Activated T-cell treated with anti-CD3 and anti-CD28 coated beads for 48 hours (primary cell): ENCODE measurements around the gene VAMP8.
"Not testable (repeated sequence)": the region's sequence is repeated elsewhere in the genome, so short reads cannot be mapped to it uniquely, and the experiment has no call there.

Source experiments
- DNase-seq: peaks from one replicate; pipeline ENCODE4 v3.0.0-alpha.2; 2020; ENCODE audit warnings: low read depth

The VAMP8 gene

DNA sequence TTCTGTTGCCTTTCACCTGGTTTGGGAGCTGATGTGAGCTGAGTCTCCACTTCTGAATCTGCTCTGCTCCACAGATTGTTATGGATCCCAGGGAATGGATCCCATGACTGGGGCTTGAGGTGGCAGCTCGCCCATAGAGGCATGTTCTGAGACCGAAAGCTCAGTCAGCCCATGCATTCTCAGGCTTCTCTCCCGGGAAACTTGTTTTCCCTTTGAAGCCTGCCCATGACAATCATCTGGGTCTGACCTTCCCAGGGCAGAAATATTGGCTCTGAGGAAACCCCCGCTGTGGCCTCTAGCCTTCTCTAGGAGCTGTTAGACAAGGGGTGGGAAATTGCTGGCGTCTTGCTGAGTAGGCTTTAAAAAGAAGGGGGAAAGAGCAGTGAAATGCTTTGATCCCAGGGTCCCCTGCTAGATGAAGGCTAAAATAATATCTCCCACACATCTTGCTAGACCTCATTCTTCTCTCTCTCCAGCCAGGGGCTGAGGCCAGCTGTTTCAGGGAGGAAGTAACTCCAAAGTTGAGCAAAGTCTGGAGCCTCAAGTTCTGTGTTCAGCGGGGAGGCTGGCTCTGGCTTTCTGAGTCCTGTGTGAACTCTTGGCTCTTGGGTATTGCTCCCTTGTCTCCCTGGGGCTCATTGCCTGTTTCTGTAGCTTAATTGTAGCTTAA is 2.0 kb downstream of the VAMP8 start:
- DNase-seq, result no peak

DNA sequence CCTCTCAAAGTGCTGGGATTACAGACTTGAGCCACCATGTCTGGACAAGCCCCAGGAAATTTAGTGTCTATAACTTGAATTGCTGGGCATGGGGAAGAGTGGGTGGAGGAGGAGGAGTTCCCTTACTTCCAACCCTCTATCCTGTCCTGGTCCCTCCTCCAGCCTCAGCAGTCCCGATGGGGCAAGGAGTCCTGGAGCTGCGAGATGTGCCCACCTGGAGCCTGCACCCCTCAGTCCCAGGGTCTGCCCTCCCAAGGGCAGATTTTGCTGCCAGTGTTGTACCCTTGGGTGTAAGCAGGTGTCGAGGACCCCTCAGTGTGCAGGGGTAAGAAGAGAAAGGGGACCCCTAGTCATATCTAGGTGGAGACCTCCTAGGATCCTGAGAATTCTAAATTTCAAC is 2.8 kb downstream of the VAMP8 start:
- no peak for DNase-seq

DNA sequence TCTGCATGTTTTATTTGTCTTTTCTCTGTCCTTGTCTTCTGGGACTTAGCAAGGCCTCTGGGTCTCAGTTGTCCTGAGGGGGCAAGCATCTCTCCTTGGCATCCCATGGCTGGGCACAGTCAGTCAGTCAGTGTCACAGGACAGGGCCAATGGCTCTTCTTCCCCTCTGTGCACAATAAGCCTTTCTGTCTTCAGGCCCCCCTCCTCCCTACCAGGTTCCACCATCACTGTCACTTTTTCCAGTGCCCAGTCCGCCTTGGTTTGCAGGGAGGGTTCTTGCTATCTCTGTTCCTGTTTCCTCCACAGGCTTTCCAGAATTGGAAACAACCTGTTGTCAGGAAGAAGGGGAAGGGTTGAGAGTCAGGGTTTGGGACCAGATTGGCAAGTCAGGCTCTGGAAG is 5.1 kb downstream of the VAMP8 start:
- no peak for DNase-seq

GRCh38 chr2:85583667-85584353 is 6.4 kb downstream of the VAMP8 start:
- peak; percentile 34 for DNase-seq

DNA sequence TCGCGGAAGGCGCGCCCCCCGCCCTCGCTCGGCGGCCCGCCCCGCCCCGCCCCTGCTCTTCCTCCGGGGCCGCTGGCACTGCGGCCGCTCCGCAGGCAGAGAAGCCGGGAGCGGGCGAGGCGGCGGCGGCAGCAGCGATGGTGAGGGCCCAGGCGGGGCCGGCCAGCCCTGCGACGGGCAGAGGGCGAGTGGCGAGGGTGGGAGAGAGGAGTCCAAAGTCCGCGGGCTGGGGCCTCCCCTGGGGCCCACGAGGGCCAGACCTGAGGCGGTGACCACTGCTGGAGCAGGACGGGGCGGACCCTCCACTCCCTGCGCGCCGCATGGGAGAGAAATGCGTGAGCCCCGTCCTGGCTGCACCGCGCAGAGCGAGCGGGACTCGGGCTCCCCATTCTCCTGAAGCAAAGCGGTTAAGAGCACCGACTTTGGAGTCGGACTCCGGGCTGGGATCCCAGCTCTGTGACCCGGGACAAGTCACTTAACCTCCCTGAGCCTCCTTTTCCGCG is 7.0 kb downstream of the VAMP8 start, which contains the start of gene VAMP5:
VAMP5 (plus strand) TSS at position 78 of the 503 bp plus-strand sequence; CDS start at position 138, 60 bp downstream.
- no peak for DNase-seq

DNA sequence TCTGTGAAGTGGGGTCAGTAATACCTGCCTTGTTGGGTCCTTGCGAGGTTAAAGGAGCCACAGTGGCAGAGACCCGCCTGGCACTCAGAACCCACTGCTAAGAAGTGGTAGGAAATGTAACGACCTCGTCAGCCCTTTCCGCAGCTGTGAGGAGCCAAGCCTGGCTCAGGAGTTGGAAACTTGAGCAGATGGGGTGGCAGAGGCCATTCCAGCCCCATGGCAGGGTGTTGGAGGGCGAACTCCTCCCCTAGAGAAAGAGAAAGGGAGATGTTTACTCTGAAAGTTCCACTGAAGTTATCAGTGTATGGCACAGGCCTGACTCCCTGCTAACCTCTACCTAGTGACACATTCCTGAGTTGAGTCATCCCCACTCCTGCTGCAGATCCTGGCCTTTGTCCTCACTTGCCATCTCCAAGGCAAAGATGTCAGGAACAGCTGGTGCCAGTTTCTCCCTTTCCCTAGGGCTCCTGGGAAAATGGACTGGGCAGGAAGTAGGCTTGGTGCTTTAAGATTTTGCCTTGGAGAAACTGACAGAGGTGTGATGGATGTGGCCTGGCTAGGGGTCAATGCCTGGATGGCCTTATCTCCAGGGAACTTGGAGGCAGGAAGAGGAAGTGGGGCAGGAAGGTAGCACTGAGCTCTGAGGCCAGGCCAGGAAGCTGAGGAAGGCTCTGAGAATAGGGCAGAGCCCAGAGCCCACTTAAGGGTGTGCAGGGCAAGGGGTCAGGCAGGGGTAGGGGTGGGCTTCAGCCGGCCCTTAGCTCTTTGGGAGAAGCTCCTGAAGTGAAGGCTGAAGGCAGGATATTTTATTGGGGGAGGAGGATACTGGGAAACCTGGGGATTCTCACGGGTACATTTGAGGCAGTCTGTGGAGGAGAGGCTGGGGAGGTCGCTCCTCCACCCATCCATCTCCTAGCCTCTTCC is 7.7 kb downstream of the VAMP8 start:
- DNase-seq, result peak; percentile 9

GRCh38 chr2:85585781-85586105 is 8.4 kb downstream of the VAMP8 start:
- no peak for DNase-seq

DNA sequence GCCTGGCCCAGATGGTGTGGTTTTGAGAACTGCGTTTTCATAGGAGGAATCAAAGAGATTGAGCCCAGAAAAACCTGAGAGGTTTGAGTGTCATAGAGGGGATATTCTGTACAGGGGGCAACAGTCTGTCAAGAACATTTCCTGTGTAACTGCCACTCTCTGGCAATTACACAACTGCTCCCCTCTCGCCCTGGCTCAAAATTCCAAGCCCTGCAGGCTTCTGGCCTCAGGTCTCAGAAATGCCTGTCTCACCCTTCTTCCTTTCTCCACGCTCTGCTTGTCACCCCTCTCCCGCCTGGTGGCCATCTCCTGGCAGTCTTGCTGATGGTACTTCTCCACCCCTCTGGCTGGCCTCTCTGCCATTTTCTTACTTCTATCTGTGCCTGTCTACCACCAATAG is 10.8 kb downstream of the VAMP8 start:
- no peak for DNase-seq

- DNase-seq, result no peak
These were observed 11.3 kb downstream of the VAMP8 start for GRCh38 chr2:85588645-85589044.

GRCh38 chr2:85589181-85589580 is 11.8 kb downstream of the VAMP8 start:
- DNase-seq, result no peak

DNA sequence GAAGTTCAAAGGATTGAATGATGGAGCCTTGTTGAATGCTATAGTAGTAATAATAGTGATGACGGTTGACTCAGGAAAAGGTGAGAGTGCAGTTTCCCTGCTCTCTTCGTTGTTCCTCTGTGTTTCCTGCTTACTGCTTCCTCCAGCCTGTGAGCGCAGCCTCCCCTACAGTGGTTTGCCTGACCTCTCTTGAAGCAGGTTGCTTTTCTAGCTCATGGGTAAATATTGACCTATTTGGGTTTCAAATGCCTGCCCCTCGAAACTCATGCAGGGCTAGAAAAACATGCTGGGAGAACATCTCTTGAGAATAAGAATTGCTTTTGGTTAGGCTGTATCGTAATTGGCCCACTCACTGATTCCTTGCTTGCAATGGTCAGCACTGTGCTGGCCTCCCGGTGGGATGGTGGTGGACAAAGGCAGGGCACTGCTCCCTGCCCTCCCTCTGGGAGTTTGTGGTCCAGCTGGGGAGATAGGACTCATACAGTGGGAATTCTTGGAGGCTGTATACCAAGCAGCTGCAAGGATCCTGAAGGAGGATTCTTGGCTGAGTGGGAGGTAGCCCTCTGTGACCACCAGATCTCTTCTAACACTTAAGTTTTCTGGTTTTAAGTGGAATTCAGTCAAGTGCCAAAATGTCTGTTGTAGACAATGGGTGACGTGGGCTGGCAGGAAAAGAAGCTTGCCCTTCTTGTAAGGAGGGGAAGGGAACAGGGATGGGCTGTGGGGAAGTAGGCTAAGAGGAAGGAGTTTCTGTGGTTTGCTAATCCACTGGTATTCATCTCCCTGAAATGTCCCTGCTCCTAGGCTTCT is 12.8 kb downstream of the VAMP8 start:
- no peak for DNase-seq

DNA sequence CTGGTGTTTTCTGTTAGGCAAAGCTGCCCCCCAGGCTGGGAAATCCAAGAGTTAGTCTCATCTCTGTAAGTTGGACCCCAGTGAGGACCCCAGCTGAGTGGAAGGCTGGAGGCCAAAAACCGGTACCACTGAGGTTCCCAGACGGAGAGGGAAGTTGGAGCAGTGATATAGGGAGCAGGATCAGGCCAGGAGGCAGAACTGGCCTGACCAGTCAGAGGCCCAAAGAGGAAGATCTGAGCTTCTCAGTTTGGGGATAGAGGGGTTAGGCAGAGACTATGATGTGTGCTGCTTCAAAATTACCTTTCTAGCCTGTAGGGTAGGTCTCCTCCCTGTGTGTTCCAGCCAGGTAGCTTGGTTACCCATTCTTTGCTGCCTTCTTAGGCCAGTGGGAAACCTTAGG is 13.6 kb downstream of the VAMP8 start:
- DNase-seq, result no peak

- no peak for DNase-seq
These were observed 14.2 kb downstream of the VAMP8 start for GRCh38 chr2:85591563-85591962.

- DNase-seq, result not testable (repeated sequence)
These were observed 14.9 kb downstream of the VAMP8 start for GRCh38 chr2:85592299-85592698.

DNA sequence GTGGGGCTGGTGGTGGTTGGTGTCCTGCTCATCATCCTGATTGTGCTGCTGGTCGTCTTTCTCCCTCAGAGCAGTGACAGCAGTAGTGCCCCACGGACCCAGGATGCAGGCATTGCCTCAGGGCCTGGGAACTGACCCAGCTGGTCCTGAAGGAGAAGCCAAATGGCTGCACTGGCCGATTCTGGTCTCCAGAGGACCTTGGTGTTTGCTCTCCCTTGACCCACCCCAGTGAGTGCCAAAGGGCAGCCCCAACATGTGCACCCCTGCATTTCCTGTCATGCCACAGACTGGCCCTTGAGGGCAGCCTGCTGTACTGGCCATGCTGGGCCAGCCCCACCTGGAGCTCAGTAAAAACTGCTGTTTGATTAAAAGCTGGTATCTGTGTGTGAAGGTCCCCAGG is 15.6 kb downstream of the VAMP8 start:
- DNase-seq, result no peak

- no peak for DNase-seq
These were observed 17.4 kb downstream of the VAMP8 start for GRCh38 chr2:85594715-85595300.

GRCh38 chr2:85595301-85596025 is 18.1 kb downstream of the VAMP8 start, which contains the start of gene RNF181:
Gene RNF181 (plus strand): TSS chr2:85595745. CDS start chr2:85595764, 19 bp downstream.
- DNase-seq, result peak; percentile 83

DNA sequence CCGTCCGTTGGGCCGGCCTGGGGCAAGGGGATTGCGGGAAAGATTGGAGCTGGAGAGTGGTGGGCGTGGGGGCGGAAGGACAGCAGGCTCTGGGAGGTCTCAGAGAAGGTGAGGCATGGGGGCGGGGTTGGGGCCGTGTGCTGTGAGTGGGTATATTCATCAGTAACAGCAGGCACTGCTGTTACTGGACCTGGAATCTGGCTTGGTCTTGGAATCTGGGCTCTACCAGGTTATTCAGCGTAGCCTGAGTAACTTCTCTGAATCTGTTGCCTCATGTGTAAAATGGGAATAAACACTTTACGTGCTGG is 18.6 kb downstream of the VAMP8 start:
- peak; percentile 24 for DNase-seq

DNA sequence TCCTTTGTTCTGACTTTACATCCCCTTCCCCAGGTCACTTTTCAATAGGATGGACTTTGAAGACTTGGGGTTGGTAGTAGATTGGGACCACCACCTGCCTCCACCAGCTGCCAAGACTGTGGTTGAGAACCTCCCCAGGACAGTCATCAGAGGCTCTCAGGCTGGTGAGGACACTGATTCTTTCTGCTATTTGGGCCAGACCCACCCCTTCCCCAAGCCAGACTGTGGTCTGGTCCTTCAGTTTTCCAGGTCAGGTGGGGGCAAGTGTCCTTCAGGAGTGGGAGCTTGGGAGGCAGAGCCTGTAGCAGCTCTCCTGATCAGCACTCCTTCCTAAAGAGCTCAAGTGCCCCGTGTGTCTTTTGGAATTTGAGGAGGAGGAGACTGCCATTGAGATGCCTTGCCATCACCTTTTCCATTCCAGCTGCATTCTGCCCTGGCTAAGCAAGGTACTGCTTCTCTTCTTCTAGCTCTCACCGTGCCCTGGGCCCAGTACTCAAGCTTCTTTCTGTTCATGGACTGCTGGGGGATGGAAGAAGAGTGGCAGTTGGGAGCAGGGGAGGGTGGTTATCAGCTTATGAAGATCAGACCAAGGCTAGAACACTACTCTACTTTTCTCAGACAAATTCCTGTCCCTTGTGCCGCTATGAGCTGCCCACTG is 19.2 kb downstream of the VAMP8 start:
- no peak for DNase-seq

DNA sequence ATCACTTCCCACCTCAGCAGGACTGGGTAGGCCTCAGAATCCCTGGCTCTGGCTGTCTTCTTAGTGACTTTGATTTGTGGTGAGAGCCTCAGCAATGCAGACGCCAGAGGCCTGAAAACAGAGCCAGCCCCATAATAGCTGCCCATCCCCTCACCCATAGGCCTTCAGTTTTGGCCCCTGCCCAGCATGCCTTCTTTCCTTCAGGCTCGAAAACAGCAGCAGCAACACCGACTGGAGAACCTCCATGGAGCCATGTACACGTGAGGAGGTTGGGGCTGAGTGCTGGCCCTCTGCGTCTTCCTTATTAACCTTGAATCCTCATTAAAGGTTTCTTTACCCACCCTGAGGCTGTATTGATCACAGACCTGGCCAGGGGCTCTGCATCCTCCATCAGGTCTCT is 19.9 kb downstream of the VAMP8 start:
- no peak for DNase-seq
